ENCODE results near the gene SNX32.
"Not testable (repeated sequence)": the region's sequence is repeated elsewhere in the genome, so short reads cannot be mapped to it uniquely, and the experiment has no call there.

SNX32 gene

DNA sequence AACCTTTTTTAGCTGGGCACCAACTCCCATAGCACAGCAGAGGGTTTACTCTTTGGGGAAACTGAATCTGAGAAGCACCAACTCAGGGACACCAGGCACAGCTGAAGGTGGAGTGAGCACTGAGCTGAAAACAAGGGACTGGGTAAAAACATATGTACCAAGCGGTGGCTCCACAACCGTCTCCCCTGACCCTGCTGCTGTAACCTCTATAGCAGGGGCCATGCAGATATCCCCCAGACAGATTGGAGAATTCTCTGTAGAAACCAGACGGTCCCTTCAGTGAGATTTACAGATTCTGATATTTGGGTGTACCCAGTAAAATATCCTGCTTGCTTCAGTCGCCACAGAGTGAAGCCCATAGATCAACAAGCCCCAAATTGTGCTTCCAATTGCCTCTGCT lies 4.3 kb upstream of the SNX32 start:
- DNase-seq (ENCODE audit: low read depth): no peak

DNA sequence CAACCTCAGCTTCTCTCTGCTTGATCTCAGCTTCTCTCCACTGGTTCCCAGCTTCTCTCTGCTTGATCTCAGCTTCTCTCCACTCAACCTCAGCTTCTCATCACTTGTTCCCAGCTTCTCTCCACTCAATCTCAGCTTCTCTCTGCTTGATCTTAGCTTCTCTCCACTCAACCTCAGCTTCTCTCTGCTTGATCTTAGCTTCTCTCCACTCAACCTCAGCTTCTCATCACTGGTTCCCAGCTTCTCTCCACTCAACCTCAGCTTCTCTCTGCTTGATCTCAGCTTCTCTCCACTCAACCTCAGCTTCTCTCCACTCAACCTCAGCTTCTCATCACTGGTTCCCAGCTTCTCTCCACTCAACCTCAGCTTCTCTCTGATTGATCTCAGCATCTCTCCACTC lies 1.5 kb upstream of the SNX32 start:
- not testable (repeated sequence) for DNase-seq (ENCODE audit: low read depth)

DNA sequence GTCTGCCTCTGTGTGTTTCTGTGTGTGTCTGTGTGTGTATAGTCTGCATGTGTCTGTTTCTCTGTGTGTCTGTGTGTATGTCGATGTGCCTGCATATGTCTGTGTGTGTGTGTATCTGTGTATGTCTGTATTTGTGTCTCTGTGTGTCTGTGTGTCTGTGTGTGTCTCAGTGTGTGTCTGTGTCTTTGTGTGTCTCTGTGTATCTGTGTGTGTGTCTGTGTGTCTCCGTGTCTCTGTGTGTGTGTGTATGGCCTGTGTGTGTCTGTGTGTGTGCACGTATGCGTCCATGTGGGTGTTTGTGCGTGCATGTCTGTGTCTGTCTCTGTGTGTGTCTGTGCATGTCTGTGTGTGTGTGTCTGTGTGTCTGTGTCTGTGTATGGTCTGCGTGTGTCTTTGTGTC lies 439 bp downstream of the SNX32 start:
- no peak for DNase-seq (ENCODE audit: low read depth)

DNA sequence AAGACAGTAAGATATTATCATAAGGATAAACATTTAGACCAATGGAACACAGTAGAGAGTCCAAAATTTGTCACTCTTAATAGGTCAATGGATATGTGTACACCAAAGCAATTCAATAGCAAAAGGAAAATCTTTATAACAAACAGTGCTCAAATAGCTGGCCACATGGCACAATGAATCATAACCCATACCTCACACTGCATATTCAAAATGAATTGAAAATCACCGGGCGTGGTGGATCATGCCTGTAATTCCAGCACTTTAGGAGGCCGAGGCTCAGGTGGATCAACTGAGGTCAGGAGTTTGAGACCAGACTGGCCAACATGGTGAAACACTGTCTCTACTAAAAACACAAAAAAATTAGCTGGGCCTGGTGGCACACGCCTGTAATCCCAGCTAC lies 8.4 kb downstream of the SNX32 start:
- no peak for DNase-seq (ENCODE audit: low read depth)

DNA sequence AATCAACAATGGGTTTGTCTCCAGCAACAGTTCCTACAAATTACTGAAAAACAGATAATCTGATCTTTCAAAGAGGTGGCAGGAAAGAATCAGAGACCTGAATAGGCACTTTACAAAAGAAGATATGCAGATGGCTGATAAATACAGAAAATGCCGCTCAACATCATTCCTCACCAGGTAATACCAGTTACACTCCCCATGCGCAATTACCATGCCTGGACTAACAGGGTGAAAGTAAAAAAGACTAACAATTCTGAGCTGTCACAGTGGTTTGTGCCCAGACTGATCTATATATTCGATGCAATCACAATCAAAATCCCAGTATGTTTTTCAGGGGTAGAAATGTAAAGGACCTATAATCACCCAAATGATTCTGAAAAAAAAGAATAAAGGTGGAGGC lies 10.0 kb downstream of the SNX32 start:
- no peak for DNase-seq (ENCODE audit: low read depth)

DNA sequence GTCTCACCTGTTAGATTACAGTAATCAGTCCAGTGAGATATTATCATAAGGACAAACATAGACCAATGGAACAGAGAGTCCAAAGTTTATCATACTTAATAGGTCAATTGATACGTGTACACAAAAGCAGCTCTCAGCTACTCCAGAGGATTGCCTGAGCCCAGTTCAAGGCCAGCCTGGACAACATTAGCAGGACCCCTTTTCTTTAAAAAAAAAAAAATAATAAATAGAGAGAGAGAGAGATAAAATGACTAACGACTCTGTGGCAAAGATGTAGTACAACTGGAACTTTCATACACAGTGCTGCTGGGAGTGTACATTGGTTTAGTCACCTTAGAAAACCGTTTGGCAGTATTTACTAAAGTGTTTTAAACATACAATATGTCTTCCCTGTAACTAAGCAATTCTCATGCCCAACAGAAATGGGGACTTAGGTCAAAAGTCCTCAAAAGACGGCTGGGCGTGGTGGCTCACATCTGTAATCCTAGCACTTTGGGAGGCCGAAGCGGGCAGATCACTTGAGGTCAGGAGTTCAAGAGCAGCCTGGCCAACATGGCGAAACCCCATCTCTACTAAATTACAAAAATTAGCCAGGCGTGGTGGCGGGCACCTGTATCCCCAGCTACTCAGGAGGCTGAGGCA lies 10.6 kb downstream of the SNX32 start:
- no peak for DNase-seq (ENCODE audit: low read depth)

DNA sequence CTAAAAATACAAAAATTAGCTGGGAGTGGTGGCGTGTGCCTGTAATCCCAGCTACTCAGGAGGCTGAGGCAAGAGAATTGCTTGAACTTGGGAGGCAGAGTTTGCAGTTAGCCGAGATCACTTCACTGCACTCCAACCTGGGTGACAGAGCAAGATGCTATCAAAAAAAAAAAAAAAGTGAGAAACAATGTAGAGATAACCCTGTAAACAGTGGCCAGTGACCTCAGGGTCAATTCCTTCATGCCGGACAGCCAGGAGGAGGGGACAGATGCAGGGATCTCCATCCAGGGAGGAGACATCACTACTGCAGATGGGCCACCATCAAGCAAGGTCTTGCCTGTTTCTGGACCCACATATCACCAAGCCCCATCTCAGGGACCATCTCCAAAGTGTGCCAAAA lies 14.0 kb downstream of the SNX32 start:
- no peak for DNase-seq (ENCODE audit: low read depth)

DNA sequence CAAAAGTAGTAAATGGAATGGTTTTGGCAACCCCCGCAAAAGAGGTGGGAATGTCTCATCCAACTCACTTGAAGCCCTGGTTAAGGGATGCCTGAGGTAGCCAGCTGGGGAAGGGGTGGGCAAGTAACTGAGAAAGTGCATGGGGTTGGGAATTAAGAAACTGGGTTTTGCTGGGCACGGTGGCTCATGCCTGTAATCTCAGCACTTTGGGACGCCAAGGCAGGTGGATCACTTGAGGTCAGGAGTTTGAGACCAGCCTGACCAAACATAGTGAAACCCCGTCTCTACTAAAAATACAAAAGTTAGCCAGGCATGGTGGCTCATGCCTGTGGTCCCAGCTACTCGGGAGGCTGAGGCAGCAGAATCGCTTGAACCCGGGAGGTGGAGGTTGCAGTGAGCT lies 14.9 kb downstream of the SNX32 start:
- not testable (repeated sequence) for DNase-seq (ENCODE audit: low read depth)

DNA sequence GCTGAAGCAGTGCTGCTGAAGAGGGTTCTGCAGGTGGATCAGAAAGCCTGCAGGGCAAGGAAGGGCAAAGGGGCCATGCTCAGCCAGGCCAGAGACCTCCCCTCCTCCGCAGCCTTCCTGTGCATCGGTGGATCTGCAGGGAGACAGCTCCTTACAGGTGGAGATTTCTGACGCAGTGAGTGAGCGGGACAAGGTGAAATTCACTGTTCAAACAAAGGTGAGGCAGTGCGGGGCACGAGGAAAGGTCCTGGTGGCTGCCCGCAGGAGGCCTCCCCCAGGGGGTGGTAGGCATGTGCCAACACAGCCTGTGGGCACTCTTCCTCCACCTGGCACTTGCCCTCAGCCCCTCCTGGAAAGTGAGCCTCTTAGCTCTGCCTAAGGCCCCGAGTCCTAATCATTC lies 15.6 kb downstream of the SNX32 start:
- DNase-seq (ENCODE audit: low read depth): no peak

DNA sequence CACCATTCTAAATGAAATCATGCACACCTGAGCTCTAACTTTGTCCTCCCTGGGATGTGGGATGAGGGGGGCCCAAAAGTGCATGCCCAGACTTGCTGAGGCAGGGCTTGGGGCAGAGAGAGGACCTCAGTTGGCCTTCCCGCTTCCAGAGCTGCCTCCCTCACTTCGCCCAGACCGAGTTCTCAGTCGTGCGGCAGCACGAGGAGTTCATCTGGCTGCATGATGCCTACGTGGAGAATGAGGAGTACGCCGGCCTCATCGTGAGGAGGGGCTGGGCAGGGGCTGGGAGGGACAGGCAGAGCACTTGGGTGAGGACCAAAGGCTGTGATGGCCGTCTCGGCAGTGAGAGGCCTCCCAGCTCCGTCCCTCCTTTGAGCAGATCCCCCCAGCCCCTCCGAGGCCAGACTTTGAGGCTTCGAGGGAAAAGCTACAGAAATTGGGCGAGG lies 16.0 kb downstream of the SNX32 start:
- no peak for DNase-seq (ENCODE audit: low read depth)

DNA sequence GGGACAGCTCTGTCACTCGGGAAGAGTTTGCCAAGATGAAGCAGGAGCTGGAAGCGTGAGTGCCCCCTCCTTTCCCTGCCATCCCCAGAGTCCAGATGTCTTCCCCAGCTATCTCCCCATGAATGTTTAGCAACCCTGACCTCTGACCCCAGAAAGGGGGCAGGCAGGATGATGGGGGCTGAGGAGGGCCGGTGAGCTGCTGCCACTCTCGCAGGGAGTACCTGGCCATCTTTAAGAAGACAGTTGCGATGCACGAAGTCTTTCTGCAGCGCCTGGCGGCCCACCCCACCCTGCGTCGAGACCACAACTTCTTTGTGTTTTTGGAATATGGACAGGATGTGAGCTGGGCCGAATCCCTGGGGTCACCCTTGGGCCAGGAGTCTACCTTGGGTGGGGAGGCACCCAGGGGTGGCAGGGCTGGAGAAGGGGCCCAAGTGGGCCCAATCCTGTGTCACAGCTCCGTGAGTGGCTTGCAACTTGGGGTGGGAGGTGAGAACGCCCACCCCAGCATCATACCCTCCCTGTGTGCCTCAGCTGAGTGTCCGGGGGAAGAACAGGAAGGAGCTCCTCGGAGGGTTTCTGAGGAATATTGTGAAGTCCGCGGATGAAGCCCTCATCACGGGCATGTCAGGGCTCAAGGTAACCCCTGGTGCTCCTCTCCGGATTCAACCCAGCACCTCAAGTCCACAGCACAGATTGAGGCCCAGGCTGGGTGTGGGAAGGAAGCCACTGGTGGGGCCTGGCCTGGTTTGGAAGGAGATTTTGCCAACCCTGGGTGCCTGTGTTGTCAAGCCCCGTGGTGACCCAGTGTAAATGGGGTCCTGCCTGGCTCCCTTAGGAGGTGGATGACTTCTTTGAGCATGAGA lies 16.7 kb downstream of the SNX32 start:
- DNase-seq (ENCODE audit: low read depth): no peak

DNA sequence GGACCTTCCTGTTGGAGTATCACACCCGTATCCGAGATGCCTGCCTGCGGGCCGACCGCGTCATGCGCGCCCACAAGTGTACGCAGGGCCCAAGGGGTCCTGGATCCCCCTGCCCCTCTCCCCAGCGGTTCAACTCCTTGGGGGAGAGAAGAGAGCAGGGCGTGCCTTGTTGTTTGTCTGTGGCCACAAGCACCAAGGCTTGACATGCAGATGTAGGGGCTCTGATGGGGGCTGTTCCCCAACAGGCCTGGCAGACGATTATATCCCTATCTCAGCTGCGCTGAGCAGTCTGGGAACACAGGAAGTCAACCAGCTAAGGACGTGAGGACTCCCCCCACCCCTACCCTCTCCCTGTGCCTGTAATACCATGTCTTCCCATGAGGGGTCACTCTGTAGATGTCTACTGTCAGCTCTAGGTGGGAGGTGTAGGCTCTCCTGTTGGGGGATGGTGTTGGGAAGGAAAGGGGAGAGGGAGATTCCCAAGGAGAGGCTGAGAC lies 17.4 kb downstream of the SNX32 start:
- no peak for DNase-seq (ENCODE audit: low read depth)

DNA sequence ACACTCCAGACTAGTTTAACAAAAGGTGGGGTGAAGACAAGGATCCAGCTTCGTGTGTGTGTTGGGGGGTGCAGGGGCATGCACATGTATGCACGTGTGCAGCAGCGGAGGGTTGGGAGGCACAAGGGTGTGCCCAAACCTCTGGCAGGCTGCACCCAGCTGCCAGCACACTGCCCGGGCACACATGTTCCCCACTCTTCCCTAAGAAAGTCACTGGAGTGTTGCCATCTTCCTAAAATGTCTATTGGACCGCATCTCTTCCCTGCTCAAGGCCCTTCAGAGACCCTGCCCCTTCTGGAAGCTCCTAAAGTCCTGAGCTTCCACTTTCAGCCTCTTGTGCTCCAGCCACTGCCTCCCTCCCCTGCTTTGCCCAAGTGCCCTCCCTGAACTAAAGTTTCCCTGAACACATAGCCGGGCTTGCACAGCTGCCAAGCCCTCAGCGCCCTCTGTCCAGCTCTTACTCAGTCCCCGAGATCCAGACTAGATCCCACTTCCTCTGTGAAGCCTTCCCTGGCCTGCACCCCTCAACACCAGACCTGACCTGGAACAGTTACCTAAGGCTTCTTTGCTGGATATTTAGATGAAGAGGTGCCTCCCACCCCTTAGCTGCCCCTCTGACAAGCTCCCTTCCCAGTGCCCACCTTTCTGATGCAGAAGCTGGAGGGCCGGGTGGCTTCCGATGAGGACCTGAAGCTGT lies 18.2 kb downstream of the SNX32 start:
- DNase-seq (ENCODE audit: low read depth): no peak

DNA sequence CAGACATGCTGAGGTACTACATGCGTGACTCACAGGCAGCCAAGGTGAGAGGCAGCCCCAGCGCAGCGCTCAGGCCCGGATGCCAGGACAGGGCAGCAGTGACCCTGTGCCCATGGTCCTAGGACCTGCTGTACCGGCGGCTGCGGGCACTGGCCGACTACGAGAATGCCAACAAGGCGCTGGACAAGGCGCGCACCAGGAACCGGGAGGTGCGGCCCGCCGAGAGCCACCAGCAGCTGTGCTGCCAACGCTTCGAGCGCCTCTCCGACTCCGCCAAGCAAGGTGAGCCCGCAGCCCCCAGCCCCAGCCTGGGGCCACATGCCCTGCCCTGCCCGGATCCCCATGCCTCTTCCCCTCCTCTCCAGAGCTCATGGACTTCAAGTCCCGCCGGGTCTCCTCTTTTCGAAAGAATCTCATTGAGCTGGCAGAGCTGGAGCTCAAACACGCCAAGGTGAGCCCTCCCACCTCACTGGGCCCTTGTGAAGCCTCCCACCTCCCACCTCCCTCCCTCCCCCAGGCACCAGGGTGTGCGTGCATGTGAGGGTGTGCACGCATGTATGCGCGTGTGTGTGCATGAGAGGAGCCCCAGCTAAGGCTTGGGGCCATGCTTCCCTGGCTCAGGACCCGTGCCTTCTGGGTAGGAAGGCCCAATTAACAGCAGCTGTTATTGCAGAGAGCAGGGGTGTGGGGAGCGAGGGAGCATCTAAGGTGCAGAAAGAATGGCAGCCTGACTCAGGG lies 18.9 kb downstream of the SNX32 start:
- DNase-seq (ENCODE audit: low read depth): no peak

DNA sequence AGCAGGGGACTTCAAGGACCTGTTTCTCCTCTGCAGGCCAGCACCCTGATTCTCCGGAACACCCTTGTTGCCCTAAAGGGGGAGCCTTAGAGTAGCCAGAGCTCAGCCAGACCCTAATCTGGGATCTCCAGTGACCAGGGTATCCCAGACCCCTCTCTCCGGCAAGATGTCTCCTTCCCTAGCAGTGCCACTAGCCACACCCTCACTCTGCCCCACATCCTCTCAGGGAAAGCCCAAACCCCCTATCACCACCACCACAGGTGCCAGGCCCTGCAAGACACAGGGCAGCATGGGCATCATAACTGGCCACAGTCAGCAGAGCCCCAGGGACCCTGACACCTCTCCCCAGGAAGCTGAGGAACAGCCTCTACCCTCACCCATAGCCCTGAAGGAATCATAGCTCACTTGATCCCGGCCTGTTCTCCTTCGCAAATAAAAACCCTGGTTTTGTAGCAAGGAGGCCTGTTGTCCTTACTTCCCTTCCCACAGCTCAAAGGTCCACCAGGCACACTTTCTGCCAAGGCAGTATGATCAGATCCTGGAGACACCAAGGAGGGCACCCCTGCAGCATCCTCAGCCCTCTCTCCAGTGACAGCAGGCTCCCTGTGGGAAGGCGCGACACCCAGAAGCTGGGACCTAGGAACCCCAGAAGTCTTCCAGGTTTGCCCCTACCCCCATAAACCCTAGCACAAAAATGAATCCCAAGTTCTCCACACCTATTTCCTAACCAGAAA lies 19.6 kb downstream of the SNX32 start:
- no peak for DNase-seq (ENCODE audit: low read depth)

DNA sequence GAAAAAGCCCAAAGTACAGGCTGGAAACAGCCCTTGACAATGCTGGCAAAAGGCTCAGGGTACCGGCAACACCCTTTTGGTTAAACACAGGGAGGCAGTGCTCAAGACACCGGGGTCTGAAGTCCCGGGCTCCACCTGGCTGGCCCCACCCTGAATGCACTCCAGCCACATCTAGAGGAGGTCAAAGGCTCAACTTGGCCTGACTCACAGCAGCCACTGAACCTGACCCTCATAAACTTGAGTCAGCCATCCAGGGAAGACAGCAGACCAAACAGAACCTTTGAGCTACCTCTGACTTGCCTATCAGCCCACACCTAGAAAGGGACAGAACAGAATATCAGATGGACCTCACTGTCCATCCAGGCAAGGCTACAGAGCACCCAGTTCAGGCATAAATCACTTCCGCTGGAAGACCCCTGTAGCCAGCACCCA lies 20.4 kb downstream of the SNX32 start:
- DNase-seq (ENCODE audit: low read depth): no peak

DNA sequence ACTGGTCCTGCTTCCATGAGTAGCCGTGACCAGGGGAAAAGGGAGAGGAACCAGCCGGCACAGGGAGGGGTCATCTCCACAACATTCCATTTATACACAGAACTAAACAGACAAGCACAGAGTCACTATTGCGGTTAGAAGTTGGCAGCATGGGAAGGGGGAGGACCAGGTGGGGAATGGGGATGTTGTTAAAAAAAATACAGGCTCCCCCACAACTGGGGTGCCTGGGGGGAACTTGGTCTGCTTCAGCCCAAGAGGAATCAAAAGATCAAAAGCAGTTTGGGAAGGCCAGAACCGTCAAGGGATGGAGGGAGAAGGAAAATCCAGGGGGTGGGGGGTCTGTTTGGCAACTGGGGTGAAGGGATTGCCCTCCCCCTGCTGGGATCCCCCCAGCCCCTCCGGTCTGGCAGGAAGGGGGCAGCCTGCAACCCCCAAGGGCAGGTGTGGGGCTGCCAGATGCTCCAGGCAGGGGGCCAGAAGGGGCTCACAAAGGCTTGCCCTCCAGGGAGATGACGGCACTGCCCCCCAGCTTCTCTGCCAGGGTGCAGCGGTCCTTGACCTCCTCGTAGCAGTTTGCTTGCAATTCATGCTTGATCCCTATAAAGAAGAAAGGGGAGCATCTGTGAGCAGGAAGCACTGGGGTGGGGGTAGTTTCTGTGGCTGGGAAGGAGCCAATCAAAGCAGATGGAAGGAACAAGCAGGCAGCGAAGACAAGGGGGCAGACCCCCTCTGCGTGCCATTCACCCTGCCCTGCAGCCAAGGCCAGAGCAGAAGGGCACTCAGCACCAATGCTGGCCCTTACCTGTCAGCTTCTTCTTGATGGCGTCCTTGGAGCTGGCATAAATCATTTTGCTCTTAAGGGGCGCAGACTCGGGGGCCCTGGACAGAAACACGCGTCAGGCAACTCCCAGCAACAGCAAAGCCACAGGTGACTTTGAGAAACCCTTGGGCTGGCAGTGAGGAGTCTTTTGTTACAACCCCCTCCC lies 21.4 kb downstream of the SNX32 start:
- DNase-seq (ENCODE audit: low read depth): no peak

DNA sequence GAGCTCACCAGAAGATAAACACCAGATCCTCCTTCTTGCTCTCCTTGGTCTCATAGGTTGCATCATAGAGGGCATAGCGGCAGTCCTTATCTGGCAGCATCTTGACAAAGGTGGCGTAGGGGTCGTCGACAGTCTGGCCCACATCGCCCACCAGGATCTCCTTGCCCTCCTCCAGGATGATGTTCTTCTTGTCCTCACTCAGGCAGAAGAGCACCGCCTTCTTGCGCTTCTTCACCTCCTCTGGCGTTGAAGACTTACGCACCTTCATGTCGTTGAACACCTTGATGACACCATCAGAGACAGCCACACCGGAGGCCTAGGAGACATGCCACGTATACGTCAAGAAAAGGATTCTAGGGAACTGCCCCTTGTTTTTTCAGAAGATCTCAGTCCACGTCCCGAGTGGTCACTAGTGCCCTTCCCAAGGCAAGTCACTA lies 22.2 kb downstream of the SNX32 start:
- no peak for DNase-seq (ENCODE audit: low read depth)

DNA sequence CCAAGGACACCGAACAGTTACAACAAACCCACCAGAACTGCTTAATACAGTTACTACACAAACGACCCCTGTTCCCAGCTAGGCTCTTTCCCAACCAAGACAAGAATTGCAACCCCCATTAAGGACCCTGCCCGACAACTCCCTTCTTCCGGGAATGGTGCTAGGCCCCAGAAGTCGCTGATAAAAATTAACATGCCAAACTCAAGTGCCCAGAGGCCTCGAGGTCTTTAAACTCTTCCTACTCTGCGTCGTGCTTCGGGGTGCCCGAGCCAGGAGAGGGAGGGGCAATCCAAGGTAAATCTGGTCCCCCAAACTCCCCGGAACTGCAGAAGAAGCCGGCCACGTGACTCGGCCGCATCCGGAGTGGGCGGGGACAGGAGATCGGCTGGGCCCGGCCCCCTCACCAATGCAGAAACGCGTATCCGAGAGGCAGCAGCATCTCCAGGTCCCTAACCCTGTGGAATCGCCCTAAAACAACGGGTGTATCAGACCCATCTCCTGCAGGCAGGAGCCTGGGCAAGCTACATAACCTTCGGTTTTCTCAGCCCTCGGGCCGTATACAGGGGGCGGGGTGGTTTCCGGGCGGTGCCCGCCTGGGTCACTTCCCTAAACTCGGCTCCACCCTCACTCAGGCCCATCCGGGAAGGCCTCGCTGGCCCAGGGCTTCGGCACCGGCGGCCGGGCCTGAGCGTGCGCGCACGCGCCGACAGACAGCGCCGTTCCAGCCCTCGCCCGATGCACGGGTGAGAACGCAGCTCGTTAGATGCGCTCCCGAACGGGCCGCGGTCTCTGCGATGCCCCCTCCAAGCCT lies 23.1 kb downstream of the SNX32 start:
- peak; percentile 64 for DNase-seq (ENCODE audit: low read depth)
